HUDEP-2 (cell line): ENCODE results near the gene C17orf100.
"Not testable (repeated sequence)": the region's sequence is repeated elsewhere in the genome, so short reads cannot be mapped to it uniquely, and the experiment has no call there.

Experiments used
- DNase-seq, 76 experiments: peaks; one replicate each; lab custom pipeline; 2025; ENCODE audit not compliant: unreplicated experiment in 76 of 76; lab: John Stamatoyannopoulos, UW

The C17orf100 gene

GRCh38 chr17:6640536-6641246 lies 10.9 kb upstream of the C17orf100 start, which contains the start of the genes KIAA0753 and TXNDC17:
TSS of gene KIAA0753 (minus strand) at chr17:6640711. CDS start at chr17:6635103, 5,608 bp downstream.
TSS of gene TXNDC17 (plus strand) at chr17:6641060. CDS start at chr17:6641083, 23 bp downstream.
- DNase-seq = peak in 75 of 76 experiments; percentile 12 to 93 (median 81)

- peak in 1 of 76 experiments; percentile 5 for DNase-seq
These were observed 10.2 kb upstream of the C17orf100 start for GRCh38 chr17:6641247-6641863.

GRCh38 chr17:6642592-6642991 lies 9.0 kb upstream of the C17orf100 start:
- no peak for DNase-seq

- DNase-seq = no peak
These were observed 8.0 kb upstream of the C17orf100 start for GRCh38 chr17:6643451-6644125.

DNA sequence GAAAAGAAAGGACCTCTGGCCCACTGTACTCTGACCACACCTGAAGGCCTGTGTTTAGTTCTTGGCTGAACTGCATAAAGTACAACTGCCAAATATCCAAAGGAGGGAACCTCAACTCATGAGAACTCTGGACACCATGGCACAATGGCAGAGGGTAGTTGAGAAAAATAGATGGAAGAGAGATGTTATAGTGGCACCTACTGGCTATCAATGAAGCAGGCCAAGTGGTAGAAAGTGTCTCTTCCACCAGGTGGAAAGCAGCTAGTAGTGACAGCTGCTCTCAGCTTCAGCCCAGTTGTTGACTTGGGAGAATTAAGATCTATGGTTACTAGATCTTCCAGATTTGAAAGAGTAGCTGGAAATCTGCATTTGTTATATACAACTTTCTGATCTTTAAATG lies 3.4 kb upstream of the C17orf100 start:
- DNase-seq = peak in 16 of 76 experiments; percentile 11 to 36 (median 27)

DNA sequence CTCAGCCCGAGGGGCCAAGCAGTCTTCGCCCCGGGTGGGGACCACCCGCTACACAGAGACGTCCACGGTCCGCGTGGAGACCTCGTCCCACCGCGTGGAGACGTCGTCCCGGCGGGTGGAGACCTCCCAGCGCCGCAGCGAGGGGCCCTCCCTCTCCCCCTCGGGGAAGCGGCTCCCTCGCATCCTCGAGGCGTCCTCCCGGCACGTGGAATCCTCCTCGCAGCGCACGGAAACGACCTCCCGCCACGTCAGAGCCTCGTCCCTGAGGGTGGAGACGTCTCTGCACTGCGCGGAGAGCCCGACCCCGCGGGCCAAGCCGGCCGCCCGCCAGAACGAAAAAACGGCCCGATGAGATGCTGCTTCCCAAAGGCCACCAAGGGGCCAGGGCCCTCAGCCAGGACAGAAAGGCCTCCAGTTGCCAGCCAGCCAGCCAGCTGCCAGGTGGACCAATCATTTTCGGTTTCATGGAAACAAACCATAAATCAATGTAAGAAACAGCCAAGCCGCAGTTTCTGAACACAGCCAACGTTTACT lies 424 bp downstream of the C17orf100 start:
- DNase-seq = peak in 28 of 76 experiments; percentile 7 to 55 (median 26)

- no peak for DNase-seq
These were observed 3.5 kb downstream of the C17orf100 start for GRCh38 chr17:6654841-6655731.

GRCh38 chr17:6655732-6656361 lies 4.3 kb downstream of the C17orf100 start:
- not testable (repeated sequence) for DNase-seq

- not testable (repeated sequence) for DNase-seq
These were observed 5.5 kb downstream of the C17orf100 start for GRCh38 chr17:6656797-6657632.

GRCh38 chr17:6657633-6658287 lies 6.2 kb downstream of the C17orf100 start:
- no peak for DNase-seq

DNA sequence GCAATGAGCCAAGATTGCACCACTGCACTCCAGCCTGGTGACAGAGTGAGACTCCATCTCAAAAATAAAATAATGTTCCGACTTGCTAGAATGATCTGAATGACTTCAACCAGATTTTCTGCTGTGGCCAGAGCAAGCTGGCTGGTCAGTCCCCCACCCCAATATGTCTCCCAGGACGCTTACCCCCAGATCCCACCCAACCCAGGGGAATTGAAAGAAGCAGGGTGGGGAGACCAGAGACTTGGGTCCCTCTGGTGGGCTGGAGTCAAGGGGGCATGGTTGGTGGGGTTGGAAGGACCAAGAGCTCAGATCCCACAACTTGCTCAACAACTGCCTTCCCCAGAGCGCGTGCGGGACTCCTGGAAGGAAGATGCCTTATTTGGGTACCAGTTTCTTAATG lies 6.8 kb downstream of the C17orf100 start:
- not testable (repeated sequence) for DNase-seq

DNA sequence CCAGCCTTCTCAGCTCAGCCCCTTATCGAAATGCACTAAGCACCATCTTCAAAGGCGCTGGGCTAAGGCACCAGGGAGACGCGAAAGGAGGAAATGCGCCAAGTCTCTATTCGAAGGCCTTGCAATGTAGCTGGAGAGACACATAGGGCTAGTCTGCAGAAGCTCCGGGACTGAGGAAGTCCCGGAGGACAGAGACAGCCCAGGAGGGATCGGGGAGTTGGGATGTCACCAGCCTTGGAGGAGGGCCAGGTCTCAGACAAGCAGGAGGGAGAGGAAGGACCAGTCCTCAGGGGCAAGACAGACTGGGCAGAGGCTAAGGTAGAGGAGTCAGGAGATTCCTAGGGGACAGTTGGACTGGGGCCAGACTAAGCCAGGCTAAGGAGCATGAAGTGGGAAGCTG lies 8.5 kb downstream of the C17orf100 start:
- no peak for DNase-seq

DNA sequence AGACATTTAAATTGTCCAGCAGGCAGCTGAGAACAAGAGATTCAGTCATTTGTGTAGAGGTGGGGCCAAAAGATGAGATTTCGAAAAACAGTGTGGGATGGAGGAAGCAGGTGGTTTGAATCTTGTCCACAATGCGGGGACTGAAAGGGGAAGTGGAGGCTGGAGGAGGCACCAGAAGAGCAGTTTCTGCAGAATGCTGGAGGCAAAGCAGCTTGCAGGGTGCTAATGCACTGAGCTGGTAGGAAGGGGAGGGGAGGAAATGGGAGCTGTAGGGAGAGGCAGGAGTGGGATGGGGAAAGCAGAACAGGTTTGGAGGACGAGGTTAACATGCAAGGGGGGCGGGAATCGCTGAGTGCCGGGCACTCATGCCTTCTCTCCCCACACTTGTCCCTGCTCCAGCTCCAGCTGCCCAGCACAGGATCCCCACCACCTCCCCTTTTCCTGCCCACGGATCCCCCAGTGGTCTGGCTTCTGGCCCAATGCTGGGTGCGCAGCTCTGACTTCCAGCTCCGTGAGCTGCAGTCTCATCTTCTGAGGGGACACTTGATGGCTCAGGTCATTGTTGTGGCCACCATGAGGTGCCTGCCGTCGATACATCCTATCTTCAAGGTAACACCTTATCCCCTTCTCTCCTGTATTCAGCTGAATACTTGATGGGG lies 9.4 kb downstream of the C17orf100 start:
- DNase-seq = no peak

GRCh38 chr17:6661464-6661848 lies 9.9 kb downstream of the C17orf100 start:
- no peak for DNase-seq

DNA sequence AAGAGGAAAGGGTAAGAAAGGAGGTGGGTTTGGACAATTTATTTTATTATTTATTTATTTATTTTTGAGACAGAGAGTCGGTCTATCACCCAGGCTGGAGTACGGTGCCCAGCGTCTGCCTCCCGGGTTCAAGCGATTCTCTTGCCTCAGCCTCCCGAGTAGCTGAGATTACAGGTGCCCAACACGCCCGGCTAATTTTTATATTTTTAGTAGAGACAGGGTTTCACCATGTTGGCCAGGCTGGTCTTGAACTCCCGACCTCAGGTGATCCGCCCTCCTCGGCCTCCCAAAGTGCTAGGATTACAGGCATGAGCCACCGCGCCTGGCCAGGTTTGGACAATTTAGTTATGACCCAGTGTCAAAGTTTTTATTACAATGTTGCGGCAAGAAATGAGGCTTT lies 11.6 kb downstream of the C17orf100 start:
- DNase-seq = not testable (repeated sequence)

DNA sequence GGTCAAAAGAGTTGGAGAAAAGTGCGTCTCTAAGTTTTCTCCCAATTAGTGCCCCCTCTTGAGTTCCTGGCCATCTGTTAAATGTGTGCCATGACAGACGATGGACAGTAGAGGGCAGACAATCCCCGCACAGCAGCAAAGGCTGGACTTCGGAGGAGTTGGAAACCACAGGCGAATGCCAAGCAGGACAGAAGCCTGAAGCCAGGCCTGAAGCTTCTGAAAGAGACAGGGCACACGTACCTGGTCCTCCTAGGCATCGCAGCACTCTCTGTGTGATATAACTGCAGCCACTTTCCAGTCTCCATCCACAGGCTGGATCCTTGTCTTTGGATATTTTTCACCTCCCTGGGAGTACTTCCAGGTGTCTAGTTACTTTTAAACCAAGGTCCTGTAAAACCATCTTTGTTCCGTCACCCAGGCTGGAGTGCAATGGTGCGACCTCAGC lies 14.5 kb downstream of the C17orf100 start:
- peak in 61 of 76 experiments; percentile 5 to 73 (median 39) for DNase-seq

GRCh38 chr17:6666557-6666956 lies 15.0 kb downstream of the C17orf100 start:
- no peak for DNase-seq

- DNase-seq = no peak
These were observed 16.0 kb downstream of the C17orf100 start for GRCh38 chr17:6667516-6667915.
